Head of caudate nucleus (tissue), 42 donors: ENCODE results near the gene MYLK4.
A peak's percentile ranks its signal among the peaks of the same experiment; 100 is the strongest.

Experiments used
- DNase-seq, 42 donors: peaks; one replicate each; pipeline versions ENCODE4 v3.0.0 to v3.0.0-alpha.2; 2020 to 2021; ENCODE audit warnings: mixed read lengths in 7 of 42
- intact Hi-C: fragments of 100-400 bp; cut with DNase I; formaldehyde crosslinking; loops from one replicate; pipeline ENCODE4 v1.15.0; 2022

The MYLK4 gene

GRCh38 chr6:2653369-2654032, 97.2 kb downstream of the MYLK4 start:
- intact Hi-C loops, result no loop called here
- no peak for DNase-seq

GRCh38 chr6:2652611-2653010, 98.1 kb downstream of the MYLK4 start:
- intact Hi-C loops, result no loop called here
- DNase-seq, result no peak

DNA sequence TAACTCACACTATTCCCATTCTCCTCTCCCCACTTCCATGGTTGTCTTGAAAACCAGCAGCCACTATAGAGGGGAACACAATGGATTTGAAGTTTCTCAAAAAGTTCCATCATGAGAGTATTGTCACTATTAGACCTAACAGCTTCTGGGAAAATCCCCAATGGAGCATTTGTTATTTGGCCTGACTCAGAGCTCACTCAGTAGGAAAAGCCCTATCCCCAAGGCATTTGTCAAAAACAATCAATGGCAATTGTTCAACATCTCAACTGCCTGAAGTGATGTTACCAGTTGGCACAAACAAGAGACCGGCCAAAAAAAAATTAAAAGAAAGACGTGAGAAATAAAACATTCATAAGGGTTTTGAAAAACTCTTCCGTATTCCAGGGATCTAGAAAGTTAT, 98.8 kb downstream of the MYLK4 start:
- DNase-seq, result peak in 1 of 42 donors; percentile 3

GRCh38 chr6:2651536-2651935, 99.2 kb downstream of the MYLK4 start:
- intact Hi-C loops, result no loop called here
- DNase-seq, result no peak

More for the DNA sequence above, 98.8 kb downstream of the MYLK4 start:
- intact Hi-C loops, result no loop called here

- intact Hi-C loops, result no loop called here
- peak in 1 of 42 donors; percentile 14 for DNase-seq
Measured at GRCh38 chr6:2646346-2646745, 104.4 kb downstream of the MYLK4 start.

- intact Hi-C loops, result no loop called here
Measured at GRCh38 chr6:2643935-2644539, 106.7 kb downstream of the MYLK4 start.

DNA sequence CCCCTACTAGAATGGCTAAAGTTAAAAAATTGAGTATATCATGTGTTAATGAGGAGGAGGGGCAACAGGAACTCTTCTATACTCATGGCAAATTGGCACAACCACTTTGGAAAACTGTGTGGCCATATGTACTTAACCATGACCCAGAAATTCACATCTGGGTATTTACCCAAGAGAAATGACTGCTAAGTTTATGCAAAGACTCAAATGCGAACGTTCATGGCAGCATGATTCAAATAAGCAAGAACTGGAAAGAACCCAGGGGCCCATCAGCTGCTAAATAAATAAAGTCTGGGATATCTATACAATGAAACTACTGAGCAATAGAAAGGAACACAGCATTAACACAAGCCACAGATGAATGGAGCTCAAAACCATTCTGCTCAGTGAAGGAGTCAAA, 107.6 kb downstream of the MYLK4 start:
- peak in 1 of 42 donors; percentile 5 for DNase-seq
- intact Hi-C loops, result no loop called here

More at GRCh38 chr6:2643935-2644539, 106.7 kb downstream of the MYLK4 start:
- DNase-seq, result peak in 2 of 42 donors; percentile 9 to 17

GRCh38 chr6:2641044-2641725, 109.5 kb downstream of the MYLK4 start:
- intact Hi-C loops, result no loop called here
- DNase-seq, result peak in 2 of 42 donors; percentile 3 to 18

DNA sequence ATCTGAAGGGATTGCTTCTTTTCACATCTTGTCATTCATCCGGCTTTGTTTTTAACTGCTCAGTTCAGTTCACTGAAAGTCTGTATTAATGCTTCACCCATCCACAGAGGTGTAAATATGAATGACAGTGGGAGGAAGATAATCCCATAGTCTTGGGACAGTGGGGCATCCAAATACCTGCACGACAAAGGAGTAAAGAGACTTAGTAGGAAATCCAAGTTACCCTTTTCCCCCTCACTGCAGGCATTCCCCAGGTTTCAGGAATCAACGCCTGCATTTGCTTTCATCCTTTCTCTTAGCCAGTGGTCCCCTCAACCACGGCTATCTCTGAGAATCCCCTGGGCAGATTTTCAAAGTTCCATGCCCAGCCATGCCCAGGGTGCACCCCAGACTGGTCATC, 110.2 kb downstream of the MYLK4 start:
- intact Hi-C loops, result no loop called here
- DNase-seq, result peak in 2 of 42 donors; percentile 18 to 23

DNA sequence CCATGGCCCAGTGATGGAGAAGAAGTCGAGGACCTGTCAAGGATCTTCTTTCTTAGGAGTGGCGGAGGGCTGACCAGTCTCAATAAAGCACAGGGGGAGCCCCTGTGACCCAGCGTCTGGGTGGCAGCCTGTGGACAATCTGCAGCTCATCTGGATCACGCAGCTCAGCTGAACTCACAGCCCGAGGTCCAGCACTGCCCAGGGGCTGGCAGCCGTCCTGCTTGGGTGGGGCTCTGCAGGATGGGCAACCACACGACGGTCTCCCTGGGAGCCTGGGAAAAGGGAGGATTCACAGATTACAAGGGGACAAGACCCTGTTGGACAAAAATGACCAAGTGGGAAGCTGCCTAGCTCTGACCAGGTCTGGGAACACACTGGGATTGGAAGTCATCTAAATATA, 110.8 kb downstream of the MYLK4 start:
- intact Hi-C loops, result no loop called here
- DNase-seq, result peak in 2 of 42 donors; percentile 23 to 28

DNA sequence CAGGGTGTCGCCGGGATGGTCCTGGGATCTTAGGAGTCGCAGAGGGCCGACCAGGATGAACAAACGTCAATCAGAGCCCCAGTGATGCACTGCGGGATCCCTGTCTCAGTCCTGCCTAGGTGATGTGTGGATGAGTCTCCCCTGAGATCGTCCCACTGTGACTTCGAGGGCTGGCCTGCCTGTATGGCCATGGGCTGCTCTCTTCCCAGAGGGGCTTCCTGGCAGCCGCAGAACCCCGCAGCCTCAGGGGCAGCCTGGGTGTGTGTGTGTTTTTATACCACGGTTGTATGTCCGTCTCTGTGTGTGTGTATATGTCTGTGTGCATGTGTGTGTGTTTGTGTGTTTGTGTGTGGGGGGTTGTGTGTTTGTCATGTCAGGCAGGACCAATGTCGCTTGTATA, 111.6 kb downstream of the MYLK4 start:
- peak in 1 of 42 donors; percentile 25 for DNase-seq
- intact Hi-C loops, result no loop called here

GRCh38 chr6:2636672-2637071, 114.0 kb downstream of the MYLK4 start:
- DNase-seq, result no peak
- intact Hi-C loops, result no loop called here

GRCh38 chr6:2635911-2636310, 114.8 kb downstream of the MYLK4 start:
- peak in 1 of 42 donors; percentile 13 for DNase-seq
- intact Hi-C loops, result no loop called here

DNA sequence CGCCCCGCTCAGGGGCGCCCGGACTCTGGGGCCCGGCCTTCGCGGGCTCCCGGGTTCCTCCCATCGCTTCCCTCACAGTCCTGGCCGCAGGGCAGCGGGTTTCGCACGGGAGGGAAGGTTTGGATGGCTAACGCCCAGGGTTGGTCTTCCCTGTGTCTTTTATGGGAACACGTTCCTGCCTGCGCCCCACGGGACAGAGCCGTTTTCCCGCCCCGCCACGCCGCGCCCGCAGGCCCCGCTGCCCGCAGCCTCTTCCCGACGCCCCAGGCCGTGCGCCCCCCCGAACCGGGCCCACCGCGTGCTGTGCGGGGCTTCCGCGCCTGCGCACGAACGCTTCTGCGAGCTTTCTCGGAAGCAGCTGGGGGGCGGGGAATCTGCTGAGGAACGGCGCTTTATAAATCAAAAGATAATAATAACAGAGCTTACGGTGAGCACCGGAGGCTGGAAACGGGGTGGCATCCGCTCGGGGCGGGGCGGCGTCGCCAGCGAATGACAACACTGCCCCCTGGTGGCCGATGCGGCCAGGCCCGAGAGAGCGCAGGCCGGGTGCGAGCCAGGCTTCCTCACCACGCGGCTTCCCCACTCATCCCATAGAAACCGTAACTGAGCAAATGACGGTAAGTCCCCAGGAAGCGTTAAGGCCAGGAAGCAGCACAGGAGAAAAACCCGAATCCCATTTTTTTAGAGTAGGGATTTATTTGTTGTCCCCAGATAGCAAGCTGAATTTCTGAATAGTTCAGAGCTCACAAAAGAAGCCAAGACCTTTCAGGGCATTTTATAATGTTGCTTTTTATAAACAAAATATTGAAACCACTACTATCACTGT, 116.4 kb downstream of the MYLK4 start:
- intact Hi-C loops, result loop anchor here (5.0 kb wide), 1 partner anchor 1037 kb away; no protein-coding TSS in a partner anchor
- DNase-seq, result peak; percentile 57 to 94 (median 86)

- intact Hi-C loops, result loop anchor here (5.0 kb wide), 1 partner anchor 1036 kb away; no protein-coding TSS in a partner anchor
Measured at GRCh38 chr6:2633736-2634135, 117.0 kb downstream of the MYLK4 start.

GRCh38 chr6:2632976-2633584, 117.6 kb downstream of the MYLK4 start:
- peak in 1 of 42 donors; percentile 34 for DNase-seq
- intact Hi-C loops, result loop anchor here (5.0 kb wide), 1 partner anchor 1036 kb away; no protein-coding TSS in a partner anchor

More at GRCh38 chr6:2633736-2634135, 117.0 kb downstream of the MYLK4 start:
- no peak for DNase-seq

GRCh38 chr6:2632368-2632767, 118.4 kb downstream of the MYLK4 start:
- intact Hi-C loops, result loop anchor here (5.0 kb wide), 1 partner anchor 1035 kb away; no protein-coding TSS in a partner anchor
- DNase-seq, result peak in 3 of 42 donors; percentile 9 to 47 (median 13)

GRCh38 chr6:2630891-2631571, 119.7 kb downstream of the MYLK4 start:
- intact Hi-C loops, result loop anchor here (5.0 kb wide), 1 partner anchor 1034 kb away; no protein-coding TSS in a partner anchor
- peak in 1 of 42 donors; percentile 31 for DNase-seq
